SK-N-MC (cell line): ENCODE results near the gene GSTM5.
"Not testable (repeated sequence)": the region's sequence is repeated elsewhere in the genome, so short reads cannot be mapped to it uniquely, and the experiment has no call there.

ENCODE experiments used
- EZH2 ChIP-seq: fragments of 200-600 bp; sonication (generic); IDR thresholded peaks from one replicate; pipeline ENCODE4 v1.6.1; 2017; ENCODE audit warnings: antibody characterized with exemption
- FOXP2 ChIP-seq: optimal IDR thresholded peaks from 2 replicates; pipeline ENCODE3; 2011; ENCODE audit warnings: mild to moderate bottlenecking, moderate library complexity; ENCODE audit not compliant: insufficient read depth; ENCODE audit errors: extremely low read length, control extremely low read depth
- POLR2AphosphoS5 ChIP-seq: IDR thresholded peaks from 2 replicates; pipeline ENCODE4 v1.6.1; 2012; ENCODE audit warnings: mild to moderate bottlenecking, low read depth, low read length, borderline replicate concordance

DNA sequence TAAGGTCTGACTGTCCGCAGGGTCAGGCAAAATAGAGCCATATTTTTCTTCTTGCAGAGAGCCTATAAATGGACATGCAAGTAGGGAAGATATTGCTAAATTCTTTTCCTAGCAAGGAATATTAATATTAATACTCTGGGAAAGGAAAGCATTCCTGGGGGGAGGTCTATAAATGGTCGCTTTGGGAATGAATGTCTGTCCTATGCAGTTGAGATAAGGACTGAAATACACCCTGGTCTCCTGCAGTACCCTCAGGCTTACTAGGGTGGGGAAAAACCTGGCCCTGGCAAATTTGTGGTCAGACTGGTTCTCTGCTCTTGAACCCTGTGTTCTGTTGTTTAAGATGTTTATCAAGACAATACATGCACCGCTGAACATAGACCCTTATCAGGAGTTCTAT is 9.1 kb upstream of the GSTM5 start:
- not testable (repeated sequence) for TF ChIP-seq FOXP2, POLR2AphosphoS5, EZH2
